ENCODE results near the gene SV2C.

The SV2C gene

DNA sequence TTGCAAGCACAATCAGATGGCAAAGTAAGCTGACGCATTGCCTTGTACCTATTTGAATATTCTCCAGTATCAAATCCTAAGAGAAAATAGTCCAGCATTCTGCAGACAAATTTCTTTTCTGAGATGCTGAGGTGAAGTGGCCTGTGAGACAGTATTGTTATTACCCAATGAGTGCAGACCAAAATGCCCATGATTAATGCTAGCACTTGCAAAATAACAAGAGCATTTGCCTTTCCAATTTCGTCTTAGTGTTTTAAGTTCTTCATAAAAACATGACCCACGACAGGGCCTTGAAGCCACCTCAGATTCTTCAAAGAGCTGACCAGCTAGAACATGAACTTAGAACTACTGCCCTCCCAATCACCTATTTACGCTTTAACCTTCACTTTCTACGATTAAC lies 317.3 kb downstream of the SV2C start:
- H2BK12ac ChIP-seq (ENCODE audit: low read length) = no peak overlapping the region
- no peak overlapping the region for H3K4me3 ChIP-seq (ENCODE audit: low read depth, low read length)
- H2BK120ac ChIP-seq (ENCODE audit: insufficient read depth, low read length, poor library complexity) = no peak overlapping the region
- H3K23ac ChIP-seq (ENCODE audit: low read length) = no peak overlapping the region
- no peaks in the 10 kb centered on the region for H3K79me1 ChIP-seq (ENCODE audit: low read length)
- no peak for DNase-seq
- H4K12ac ChIP-seq (ENCODE audit: low read depth, low read length) = no peak overlapping the region
- no peak overlapping the region for H4K8ac ChIP-seq (ENCODE audit: low read depth, low read length)
- H3K27me3 ChIP-seq (ENCODE audit: insufficient read depth, low read length) = no peaks in the 10 kb centered on the region
- no peak overlapping the region for H3K18ac ChIP-seq (ENCODE audit: low read length)
- H3K79me2 ChIP-seq (ENCODE audit: control insufficient read depth, insufficient read depth, low read length, poor library complexity) = no peaks in the 10 kb centered on the region
- no peak overlapping the region for H2AFZ ChIP-seq (ENCODE audit: insufficient read depth, low read length, poor library complexity)
- no peak overlapping the region for H3K27ac ChIP-seq (ENCODE audit: low read depth, low read length)
- H3K4me2 ChIP-seq (ENCODE audit: low read length) = no peak overlapping the region
- no peaks in the 10 kb centered on the region for H3K4me1 ChIP-seq (ENCODE audit: control insufficient read depth in 1 of 2, insufficient read depth in 2 of 2, low read length in 2 of 2)
- H3K4ac ChIP-seq (ENCODE audit: low read depth, low read length) = no peak overlapping the region
- 89% methylated on average over 2 of the region's 5 CpGs for WGBS (ENCODE audit: extremely low coverage, insufficient coverage, insufficient read length)
- H3K9ac ChIP-seq (ENCODE audit: low read length) = no peak overlapping the region
- H3K9me3 ChIP-seq (ENCODE audit: insufficient read depth, low read depth, low read length) = peaks cover 5% of the 10 kb centered on the region
- no peak overlapping the region for H4K91ac ChIP-seq (ENCODE audit: low read depth, low read length)
- H2BK5ac ChIP-seq (ENCODE audit: low read depth, low read length, poor library complexity) = no peak overlapping the region
- H2AK5ac ChIP-seq (ENCODE audit: low read length) = no peak overlapping the region
- no peak overlapping the region for H3K14ac ChIP-seq (ENCODE audit: low read length)
- H3K36me3 ChIP-seq (ENCODE audit: control insufficient read depth in 1 of 2, insufficient read depth in 2 of 2, low read length in 2 of 2) = no peaks in the 10 kb centered on the region

DNA sequence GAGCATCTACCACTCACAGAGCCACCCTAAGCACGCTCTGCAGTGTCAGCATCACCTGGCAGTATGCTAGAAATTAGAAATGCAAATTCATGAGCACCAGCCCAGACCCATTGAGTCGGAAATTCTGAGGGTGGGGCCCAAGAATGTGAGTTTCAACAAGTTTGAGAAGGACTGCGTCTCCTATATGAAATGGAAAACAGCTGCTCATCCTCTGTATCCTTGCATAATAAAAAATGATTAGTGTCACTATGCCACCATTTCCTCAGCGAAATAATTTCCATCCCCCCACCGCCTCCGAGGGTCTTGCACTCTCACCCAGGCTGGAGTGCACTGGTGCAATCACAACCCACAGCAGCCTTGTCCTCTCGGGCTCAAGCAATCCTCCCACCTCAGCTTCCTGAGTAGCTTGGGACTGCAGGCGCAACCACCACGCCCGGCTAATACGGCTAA lies 318.6 kb downstream of the SV2C start:
- Histone ChIP-seq H3K9ac (ENCODE audit: low read length) (no peak overlapping the region), H3K23ac (ENCODE audit: low read length) (no peak overlapping the region), H2AK5ac (ENCODE audit: low read length) (no peak overlapping the region), H3K27ac (ENCODE audit: low read depth, low read length) (no peak overlapping the region), H3K18ac (ENCODE audit: low read length) (no peak overlapping the region), H3K14ac (ENCODE audit: low read length) (no peak overlapping the region), H4K91ac (ENCODE audit: low read depth, low read length) (no peak overlapping the region), H3K36me3 (ENCODE audit: control insufficient read depth in 1 of 2, insufficient read depth in 2 of 2, low read length in 2 of 2) (no peaks in the 10 kb centered on the region), H4K12ac (ENCODE audit: low read depth, low read length) (no peak overlapping the region), H3K4me1 (ENCODE audit: control insufficient read depth in 1 of 2, insufficient read depth in 2 of 2, low read length in 2 of 2) (no peaks in the 10 kb centered on the region), H2BK12ac (ENCODE audit: low read length) (no peak overlapping the region), H2BK120ac (ENCODE audit: insufficient read depth, low read length, poor library complexity) (no peak overlapping the region), H2AFZ (ENCODE audit: insufficient read depth, low read length, poor library complexity) (no peak overlapping the region), H4K8ac (ENCODE audit: low read depth, low read length) (no peak overlapping the region), H3K79me2 (ENCODE audit: control insufficient read depth, insufficient read depth, low read length, poor library complexity) (no peaks in the 10 kb centered on the region), H3K79me1 (ENCODE audit: low read length) (no peaks in the 10 kb centered on the region), H3K4me2 (ENCODE audit: low read length) (peak overlapping the region; percentile 92), H3K27me3 (ENCODE audit: insufficient read depth, low read length) (no peaks in the 10 kb centered on the region), H3K4me3 (ENCODE audit: low read depth, low read length) (no peak overlapping the region), H3K9me3 (ENCODE audit: insufficient read depth, low read depth, low read length) (peaks cover 5% of the 10 kb centered on the region), H2BK5ac (ENCODE audit: low read depth, low read length, poor library complexity) (no peak overlapping the region), H3K4ac (ENCODE audit: low read depth, low read length) (no peak overlapping the region)
- DNase-seq = no peak
- no CpG with 5 or more reads among the region's 11 CpGs for WGBS (ENCODE audit: extremely low coverage, insufficient coverage, insufficient read length)

DNA sequence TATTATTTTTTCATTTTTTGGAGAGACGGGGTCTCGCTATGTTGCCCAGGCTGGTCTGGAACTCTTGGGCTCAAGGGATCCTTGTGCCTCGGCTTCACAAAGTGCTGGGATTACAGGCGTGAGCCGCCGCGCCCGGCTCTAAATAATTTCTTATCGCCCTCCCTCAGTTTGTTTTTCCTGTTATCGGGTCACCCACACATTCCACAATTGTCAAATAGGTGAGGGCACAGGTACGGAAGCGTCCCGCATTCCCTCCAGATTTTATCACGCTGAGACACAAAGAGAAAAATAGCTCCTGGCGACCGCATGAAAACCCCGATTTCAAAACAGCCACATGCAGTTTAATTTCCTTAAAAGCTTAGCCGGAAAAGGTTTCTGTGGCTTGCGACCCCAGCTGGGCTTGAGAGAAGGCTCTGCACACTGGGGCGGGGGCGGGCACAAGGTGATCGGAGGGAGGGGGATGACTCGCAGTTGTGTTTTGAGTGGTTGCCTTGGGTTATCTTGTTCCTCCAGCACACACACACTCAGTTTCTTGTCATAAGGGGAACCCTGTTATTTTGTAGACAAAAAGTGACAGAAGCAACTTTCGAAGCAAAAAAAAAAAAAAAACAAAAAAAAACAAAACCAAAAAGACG lies 319.2 kb downstream of the SV2C start:
- Histone ChIP-seq H2BK12ac (ENCODE audit: low read length) (no peak overlapping the region), H3K79me2 (ENCODE audit: control insufficient read depth, insufficient read depth, low read length, poor library complexity) (no peaks in the 10 kb centered on the region), H4K91ac (ENCODE audit: low read depth, low read length) (no peak overlapping the region), H3K14ac (ENCODE audit: low read length) (no peak overlapping the region), H3K23ac (ENCODE audit: low read length) (no peak overlapping the region), H2BK5ac (ENCODE audit: low read depth, low read length, poor library complexity) (no peak overlapping the region), H3K4me3 (ENCODE audit: low read depth, low read length) (no peak overlapping the region), H3K4me2 (ENCODE audit: low read length) (peak overlapping the region; percentile 92), H3K9me3 (ENCODE audit: insufficient read depth, low read depth, low read length) (peaks cover 5% of the 10 kb centered on the region), H4K12ac (ENCODE audit: low read depth, low read length) (no peak overlapping the region), H3K36me3 (ENCODE audit: control insufficient read depth in 1 of 2, insufficient read depth in 2 of 2, low read length in 2 of 2) (no peaks in the 10 kb centered on the region), H3K27ac (ENCODE audit: low read depth, low read length) (no peak overlapping the region), H2AFZ (ENCODE audit: insufficient read depth, low read length, poor library complexity) (peak overlapping the region; percentile 62), H3K79me1 (ENCODE audit: low read length) (no peaks in the 10 kb centered on the region), H3K18ac (ENCODE audit: low read length) (no peak overlapping the region), H3K4me1 (ENCODE audit: control insufficient read depth in 1 of 2, insufficient read depth in 2 of 2, low read length in 2 of 2) (no peaks in the 10 kb centered on the region), H3K4ac (ENCODE audit: low read depth, low read length) (no peak overlapping the region), H4K8ac (ENCODE audit: low read depth, low read length) (peak overlapping the region; percentile 21), H2AK5ac (ENCODE audit: low read length) (no peak overlapping the region), H3K27me3 (ENCODE audit: insufficient read depth, low read length) (no peaks in the 10 kb centered on the region), H3K9ac (ENCODE audit: low read length) (no peak overlapping the region), H2BK120ac (ENCODE audit: insufficient read depth, low read length, poor library complexity) (no peak overlapping the region)
- peak; percentile 46 to 67 for DNase-seq
- WGBS (ENCODE audit: extremely low coverage, insufficient coverage, insufficient read length) = no CpG with 5 or more reads among the region's 25 CpGs

DNA sequence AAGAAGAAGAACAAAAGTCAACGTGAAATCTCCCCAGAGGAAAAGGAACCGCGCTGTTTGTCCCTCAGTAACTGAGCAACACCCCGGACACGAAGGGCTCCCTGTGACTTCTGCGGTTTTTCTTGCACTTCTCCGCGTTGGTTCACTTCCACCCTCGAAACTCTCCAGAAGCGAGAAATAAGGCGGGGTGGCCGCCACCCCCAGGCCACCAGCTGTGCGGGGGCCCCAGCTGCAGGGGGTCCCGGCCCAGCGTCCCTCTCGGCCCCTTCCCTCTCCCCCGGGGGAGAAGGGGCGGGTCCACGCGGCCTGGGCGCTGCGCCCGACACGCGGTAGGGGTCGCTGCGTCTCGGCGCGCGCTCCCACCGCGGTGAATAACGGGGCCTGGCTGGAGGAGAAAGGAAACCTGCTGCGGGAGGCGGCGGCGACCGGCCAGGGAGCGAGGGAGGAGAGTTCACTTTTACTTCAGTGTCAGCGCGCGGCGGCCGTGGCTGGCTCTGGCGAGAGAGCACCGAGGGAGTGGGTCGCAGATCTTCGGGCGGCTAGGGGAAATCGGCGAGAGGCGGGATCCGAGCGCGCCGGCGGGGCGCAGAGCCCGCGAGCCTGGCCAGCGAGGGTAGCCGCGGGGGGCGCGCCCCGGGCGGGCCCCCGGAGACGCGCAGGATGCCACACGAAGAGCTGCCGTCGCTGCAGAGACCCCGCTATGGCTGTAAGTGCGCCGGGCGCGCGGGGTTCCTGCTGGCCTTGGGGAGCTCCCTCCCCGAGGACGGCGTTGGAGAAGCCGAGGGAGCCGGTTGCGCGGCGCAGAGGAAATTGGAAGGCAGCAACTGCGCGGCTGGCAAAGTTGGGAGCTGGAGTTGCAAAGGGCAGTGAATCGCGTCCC lies 319.9 kb downstream of the SV2C start, which contains the start of gene IQGAP2:
Gene IQGAP2, plus strand, starts transcription at position 400 of the 880 bp plus-strand sequence. Its CDS starts 261 bp downstream, at position 661.
- H4K8ac ChIP-seq (ENCODE audit: low read depth, low read length) = peak within 1 kb of the TSS; percentile 21
- no peak within 1 kb of the TSS for H2AK5ac ChIP-seq (ENCODE audit: low read length)
- no peaks in the 10 kb centered on the region for H3K4me1 ChIP-seq (ENCODE audit: control insufficient read depth in 1 of 2, insufficient read depth in 2 of 2, low read length in 2 of 2)
- H3K9ac ChIP-seq (ENCODE audit: low read length) = no peak within 1 kb of the TSS
- H3K79me2 ChIP-seq (ENCODE audit: control insufficient read depth, insufficient read depth, low read length, poor library complexity) = no peaks in the 10 kb centered on the region
- H3K4me3 ChIP-seq (ENCODE audit: low read depth, low read length) = peak within 1 kb of the TSS; percentile 84
- no peak within 1 kb of the TSS for H3K23ac ChIP-seq (ENCODE audit: low read length)
- no CpG with 5 or more reads among the region's 92 CpGs for WGBS (ENCODE audit: extremely low coverage, insufficient coverage, insufficient read length)
- H2AFZ ChIP-seq (ENCODE audit: insufficient read depth, low read length, poor library complexity) = peak within 1 kb of the TSS; percentile 62
- H3K18ac ChIP-seq (ENCODE audit: low read length) = no peak within 1 kb of the TSS
- H3K27me3 ChIP-seq (ENCODE audit: insufficient read depth, low read length) = no peaks in the 10 kb centered on the region
- H4K91ac ChIP-seq (ENCODE audit: low read depth, low read length) = no peak within 1 kb of the TSS
- peaks cover 5% of the 10 kb centered on the region for H3K9me3 ChIP-seq (ENCODE audit: insufficient read depth, low read depth, low read length)
- H2BK5ac ChIP-seq (ENCODE audit: low read depth, low read length, poor library complexity) = no peak within 1 kb of the TSS
- H3K79me1 ChIP-seq (ENCODE audit: low read length) = no peaks in the 10 kb centered on the region
- H2BK12ac ChIP-seq (ENCODE audit: low read length) = no peak within 1 kb of the TSS
- H2BK120ac ChIP-seq (ENCODE audit: insufficient read depth, low read length, poor library complexity) = no peak within 1 kb of the TSS
- no peak within 1 kb of the TSS for H3K14ac ChIP-seq (ENCODE audit: low read length)
- H3K27ac ChIP-seq (ENCODE audit: low read depth, low read length) = no peak within 1 kb of the TSS
- peak within 1 kb of the TSS; percentile 92 for H3K4me2 ChIP-seq (ENCODE audit: low read length)
- H3K36me3 ChIP-seq (ENCODE audit: control insufficient read depth in 1 of 2, insufficient read depth in 2 of 2, low read length in 2 of 2) = no peaks in the 10 kb centered on the region
- no peak within 1 kb of the TSS for H3K4ac ChIP-seq (ENCODE audit: low read depth, low read length)
- no peak within 1 kb of the TSS for H4K12ac ChIP-seq (ENCODE audit: low read depth, low read length)
- peak; percentile 41 to 69 for DNase-seq
